KOPT-K1 (cell line): Measurements from ENCODE around the gene LIFR.
"Not testable (repeated sequence)": the region's sequence is repeated elsewhere in the genome, so short reads cannot be mapped to it uniquely, and the experiment has no call there.

Experiments used
- H3K27ac ChIP-seq: fragments of 200-600 bp; sonication (generic); 2 replicates; pipeline ENCODE4 v1.5.1; 2016; ENCODE audit warnings: antibody characterized with exemption, mild to moderate bottlenecking, low read depth, low read length; ENCODE audit not compliant: poor library complexity, severe bottlenecking
- H3K36me3 ChIP-seq: fragments of 200-600 bp; sonication (generic); 2 replicates; pipeline ENCODE4 v1.5.1; 2017; ENCODE audit warnings: antibody characterized with exemption, mild to moderate bottlenecking, low read length, moderate library complexity; ENCODE audit not compliant: insufficient read depth
- H3K9me3 ChIP-seq: fragments of 200-600 bp; sonication (generic); 2 replicates; pipeline ENCODE4 v1.5.1; 2017; ENCODE audit warnings: antibody characterized with exemption, low read length, mild to moderate bottlenecking; ENCODE audit not compliant: insufficient read depth, poor library complexity, severe bottlenecking

Gene LIFR

GRCh38 chr5:38527475-38527874 is 29.0 kb downstream of the LIFR start:
- Histone ChIP-seq H3K36me3 (no peaks in the 10 kb centered on the region), H3K27ac (no peak overlapping the region), H3K9me3 (no peaks in the 10 kb centered on the region)

GRCh38 chr5:38524022-38524421 is 32.4 kb downstream of the LIFR start:
- Histone ChIP-seq H3K27ac (no peak overlapping the region), H3K36me3 (no peaks in the 10 kb centered on the region), H3K9me3 (no peaks in the 10 kb centered on the region)

GRCh38 chr5:38519476-38519875 is 37.0 kb downstream of the LIFR start:
- Histone ChIP-seq H3K9me3 (no peaks in the 10 kb centered on the region), H3K36me3 (no peaks in the 10 kb centered on the region), H3K27ac (no peak overlapping the region)

GRCh38 chr5:38518341-38518740 is 38.1 kb downstream of the LIFR start:
- Histone ChIP-seq H3K9me3 (no peaks in the 10 kb centered on the region), H3K27ac (no peak overlapping the region), H3K36me3 (no peaks in the 10 kb centered on the region)

GRCh38 chr5:38516649-38517048 is 39.8 kb downstream of the LIFR start:
- not testable (repeated sequence) for H3K36me3 ChIP-seq, H3K27ac ChIP-seq

GRCh38 chr5:38515646-38516045 is 40.8 kb downstream of the LIFR start:
- Histone ChIP-seq H3K9me3 (no peaks in the 10 kb centered on the region), H3K36me3 (no peaks in the 10 kb centered on the region), H3K27ac (no peak overlapping the region)

More at GRCh38 chr5:38516649-38517048, 39.8 kb downstream of the LIFR start:
- not testable (repeated sequence) for H3K9me3 ChIP-seq

- H3K27ac ChIP-seq, result no peak overlapping the region
- H3K36me3 ChIP-seq, result no peaks in the 10 kb centered on the region
- H3K9me3 ChIP-seq, result no peaks in the 10 kb centered on the region
Measured at GRCh38 chr5:38515092-38515491, 41.4 kb downstream of the LIFR start.

GRCh38 chr5:38509185-38509584 is 47.3 kb downstream of the LIFR start:
- no peaks in the 10 kb centered on the region for H3K9me3 ChIP-seq
- H3K27ac ChIP-seq, result no peak overlapping the region
- no peaks in the 10 kb centered on the region for H3K36me3 ChIP-seq

GRCh38 chr5:38506302-38506701 is 50.1 kb downstream of the LIFR start:
- H3K9me3 ChIP-seq, result no peaks in the 10 kb centered on the region
- no peak overlapping the region for H3K27ac ChIP-seq
- no peaks in the 10 kb centered on the region for H3K36me3 ChIP-seq

- Histone ChIP-seq H3K9me3 (no peaks in the 10 kb centered on the region), H3K27ac (no peak overlapping the region), H3K36me3 (no peaks in the 10 kb centered on the region)
Measured at GRCh38 chr5:38500573-38501260, 55.7 kb downstream of the LIFR start.

GRCh38 chr5:38497946-38498345 is 58.5 kb downstream of the LIFR start:
- H3K9me3 ChIP-seq, result no peaks in the 10 kb centered on the region
- no peaks in the 10 kb centered on the region for H3K36me3 ChIP-seq
- no peak overlapping the region for H3K27ac ChIP-seq

- Histone ChIP-seq H3K36me3 (no peaks in the 10 kb centered on the region), H3K27ac (no peak overlapping the region), H3K9me3 (no peaks in the 10 kb centered on the region)
Measured at GRCh38 chr5:38494763-38495162, 61.7 kb downstream of the LIFR start.

GRCh38 chr5:38494175-38494574 is 62.3 kb downstream of the LIFR start:
- Histone ChIP-seq H3K27ac (no peak overlapping the region), H3K36me3 (no peaks in the 10 kb centered on the region), H3K9me3 (no peaks in the 10 kb centered on the region)

- H3K27ac ChIP-seq, result no peak overlapping the region
- no peaks in the 10 kb centered on the region for H3K9me3 ChIP-seq
- H3K36me3 ChIP-seq, result no peaks in the 10 kb centered on the region
Measured at GRCh38 chr5:38483805-38484398, 72.5 kb downstream of the LIFR start.

GRCh38 chr5:38479315-38479904 is 77.0 kb downstream of the LIFR start:
- H3K9me3 ChIP-seq, result no peaks in the 10 kb centered on the region
- no peaks in the 10 kb centered on the region for H3K36me3 ChIP-seq
- H3K27ac ChIP-seq, result no peak overlapping the region

- no peak overlapping the region for H3K27ac ChIP-seq
- H3K36me3 ChIP-seq, result no peaks in the 10 kb centered on the region
- H3K9me3 ChIP-seq, result no peaks in the 10 kb centered on the region
Measured at GRCh38 chr5:38478878-38479277, 77.6 kb downstream of the LIFR start.
